Astrocyte of the cerebellum (primary cell): ENCODE data around the gene AKR1C1.
"Not testable (repeated sequence)": the region's sequence is repeated elsewhere in the genome, so short reads cannot be mapped to it uniquely, and the experiment has no call there.

Experiments used
- DNase-seq: peaks from one replicate; pipeline ENCODE4 v3.0.0-alpha.2; 2011; ENCODE audit warnings: low read depth
- H3K4me3 ChIP-seq: 2 replicates; pipeline ENCODE4 v1.5.1; 2011; ENCODE audit warnings: mild to moderate bottlenecking, low read depth, low read length, moderate library complexity
- CTCF ChIP-seq: IDR thresholded peaks from 2 replicates; pipeline ENCODE4 v1.5.1; 2012; ENCODE audit warnings: low read length, low read depth, moderate library complexity, mild to moderate bottlenecking; ENCODE audit errors: missing control alignments
- in situ Hi-C: cut with HindIII; loops from 2 replicates; pipeline ENCODE4 v1.10.0; 2017; ENCODE audit warnings: low sequenced_read_pairs

Gene AKR1C1

GRCh38 chr10:4943821-4944220 is 19.4 kb upstream of the AKR1C1 start:
- no peak overlapping the region for H3K4me3 ChIP-seq
- no peak for DNase-seq
- no peak for TF ChIP-seq CTCF
- in situ Hi-C loops: no loop called here

GRCh38 chr10:4944841-4945240 is 18.4 kb upstream of the AKR1C1 start:
- H3K4me3 ChIP-seq: no peak overlapping the region
- no peak for TF ChIP-seq CTCF
- in situ Hi-C loops: no loop called here
- no peak for DNase-seq

- no peak for DNase-seq
- TF ChIP-seq CTCF: no peak
- in situ Hi-C loops: no loop called here
- no peak overlapping the region for H3K4me3 ChIP-seq
Observed at GRCh38 chr10:4945766-4946717, 17.2 kb upstream of the AKR1C1 start.

GRCh38 chr10:4947039-4947634 is 16.1 kb upstream of the AKR1C1 start:
- in situ Hi-C loops: no loop called here
- no peak for DNase-seq
- no peak overlapping the region for H3K4me3 ChIP-seq
- TF ChIP-seq CTCF: no peak

GRCh38 chr10:4947635-4948596 is 15.3 kb upstream of the AKR1C1 start:
- in situ Hi-C loops: no loop called here
- H3K4me3 ChIP-seq: no peak overlapping the region
- peak; percentile 66 for DNase-seq
- no peak for TF ChIP-seq CTCF

GRCh38 chr10:4951512-4952162 is 11.6 kb upstream of the AKR1C1 start:
- in situ Hi-C loops, H3K4me3 ChIP-seq, DNase-seq: not testable (repeated sequence)
